ENCODE results near the gene OR5I1.
"Not testable (repeated sequence)": the region's sequence is repeated elsewhere in the genome, so short reads cannot be mapped to it uniquely, and the experiment has no call there.

OR5I1 gene

GRCh38 chr11:55936300-55936699 lies at the start of gene OR5I1:
Gene OR5I1, minus strand, starts transcription at chr11:55936400. Its CDS starts 0 bp downstream, at chr11:55936400.
- DNase-seq (ENCODE audit: low read depth in 3 of 3), result no peak

- no peak for DNase-seq (ENCODE audit: low read depth in 3 of 3)
These were observed 34.7 kb upstream of the OR5I1 start for GRCh38 chr11:55970935-55971334.

GRCh38 chr11:55969845-55970244 lies 33.6 kb upstream of the OR5I1 start, which contains the start of gene OR10AG1:
Gene OR10AG1, minus strand, starts transcription at chr11:55969945. Its CDS starts 38 bp downstream, at chr11:55969907.
- no peak for DNase-seq (ENCODE audit: low read depth in 3 of 3)

GRCh38 chr11:55967914-55968313 lies 31.7 kb upstream of the OR5I1 start:
- DNase-seq (ENCODE audit: low read depth in 3 of 3), result no peak

- no peak for DNase-seq (ENCODE audit: low read depth in 3 of 3)
These were observed 30.2 kb upstream of the OR5I1 start for GRCh38 chr11:55966391-55966790.

GRCh38 chr11:55956521-55956920 lies 20.3 kb upstream of the OR5I1 start:
- DNase-seq (ENCODE audit: low read depth in 3 of 3), result no peak

GRCh38 chr11:55949330-55949729 lies 13.1 kb upstream of the OR5I1 start:
- no peak for DNase-seq (ENCODE audit: low read depth in 3 of 3)

- DNase-seq (ENCODE audit: low read depth in 3 of 3), result no peak
These were observed 6.7 kb upstream of the OR5I1 start for GRCh38 chr11:55942785-55943392.

- DNase-seq (ENCODE audit: low read depth in 3 of 3), result no peak
These were observed 15.7 kb downstream of the OR5I1 start for GRCh38 chr11:55920537-55920936.

GRCh38 chr11:55914482-55914881 lies 21.7 kb downstream of the OR5I1 start, which contains the start of gene OR5W2:
Gene OR5W2, minus strand, starts transcription at chr11:55914582. Its CDS starts 0 bp downstream, at chr11:55914582.
- DNase-seq (ENCODE audit: low read depth in 3 of 3), result no peak

- no peak for DNase-seq (ENCODE audit: low read depth in 3 of 3)
These were observed 33.9 kb downstream of the OR5I1 start for GRCh38 chr11:55902308-55902707.

- no peak for DNase-seq (ENCODE audit: low read depth in 3 of 3)
These were observed 41.0 kb downstream of the OR5I1 start for GRCh38 chr11:55895216-55895615.

GRCh38 chr11:55885481-55885880 lies 50.7 kb downstream of the OR5I1 start:
- DNase-seq (ENCODE audit: low read depth in 3 of 3), result not testable (repeated sequence)

Data from stimulated activated CD4-positive, alpha-beta T cell treated with anti-CD3 and anti-CD28 coated beads, TNF-alpha, amount 100 ng/mL, for 48 hours (primary cell).